KOPT-K1 (cell line): ENCODE measurements around the gene GPHN.
"Not testable (repeated sequence)": the region's sequence is repeated elsewhere in the genome, so short reads cannot be mapped to it uniquely, and the experiment has no call there.

Experiments used
- H3K27ac ChIP-seq: fragments of 200-600 bp; sonication (generic); 2 replicates; pipeline ENCODE4 v1.5.1; 2016; ENCODE audit warnings: antibody characterized with exemption, mild to moderate bottlenecking, low read depth, low read length; ENCODE audit not compliant: poor library complexity, severe bottlenecking
- H3K36me3 ChIP-seq: fragments of 200-600 bp; sonication (generic); 2 replicates; pipeline ENCODE4 v1.5.1; 2017; ENCODE audit warnings: antibody characterized with exemption, mild to moderate bottlenecking, low read length, moderate library complexity; ENCODE audit not compliant: insufficient read depth
- H3K9me3 ChIP-seq: fragments of 200-600 bp; sonication (generic); 2 replicates; pipeline ENCODE4 v1.5.1; 2017; ENCODE audit warnings: antibody characterized with exemption, low read length, mild to moderate bottlenecking; ENCODE audit not compliant: insufficient read depth, poor library complexity, severe bottlenecking

GPHN gene

GRCh38 chr14:66493750-66494149 is 14.2 kb upstream of the GPHN start:
- no peaks in the 10 kb centered on the region for H3K36me3 ChIP-seq
- no peak overlapping the region for H3K27ac ChIP-seq

GRCh38 chr14:66495218-66496098 is 12.5 kb upstream of the GPHN start:
- Histone ChIP-seq H3K9me3 (no peaks in the 10 kb centered on the region), H3K36me3 (no peaks in the 10 kb centered on the region), H3K27ac (no peak overlapping the region)

More at GRCh38 chr14:66493750-66494149, 14.2 kb upstream of the GPHN start:
- no peaks in the 10 kb centered on the region for H3K9me3 ChIP-seq

- Histone ChIP-seq H3K36me3 (no peaks in the 10 kb centered on the region), H3K27ac (no peak overlapping the region)
Measured at GRCh38 chr14:66496188-66496807, 11.6 kb upstream of the GPHN start.

GRCh38 chr14:66496911-66497310 is 11.0 kb upstream of the GPHN start:
- Histone ChIP-seq H3K27ac (no peak overlapping the region), H3K9me3 (no peaks in the 10 kb centered on the region), H3K36me3 (no peaks in the 10 kb centered on the region)

More at GRCh38 chr14:66496188-66496807, 11.6 kb upstream of the GPHN start:
- no peaks in the 10 kb centered on the region for H3K9me3 ChIP-seq

- H3K9me3 ChIP-seq = no peaks in the 10 kb centered on the region
- H3K36me3 ChIP-seq = no peaks in the 10 kb centered on the region
- no peak overlapping the region for H3K27ac ChIP-seq
Measured at GRCh38 chr14:66498311-66498710, 9.6 kb upstream of the GPHN start.

- Histone ChIP-seq H3K9me3 (no peaks in the 10 kb centered on the region), H3K36me3 (no peaks in the 10 kb centered on the region)
Measured at GRCh38 chr14:66501592-66501991, 6.4 kb upstream of the GPHN start.

GRCh38 chr14:66502836-66503235 is 5.1 kb upstream of the GPHN start:
- not testable (repeated sequence) for H3K9me3 ChIP-seq, H3K36me3 ChIP-seq

More at GRCh38 chr14:66501592-66501991, 6.4 kb upstream of the GPHN start:
- no peak overlapping the region for H3K27ac ChIP-seq

GRCh38 chr14:66503532-66503931 is 4.4 kb upstream of the GPHN start:
- Histone ChIP-seq H3K9me3 (peaks cover 12% of the 10 kb centered on the region), H3K27ac (no peak overlapping the region), H3K36me3 (no peaks in the 10 kb centered on the region)

More at GRCh38 chr14:66502836-66503235, 5.1 kb upstream of the GPHN start:
- H3K27ac ChIP-seq = not testable (repeated sequence)

- H3K9me3 ChIP-seq = peaks cover 22% of the 10 kb centered on the region
- H3K27ac ChIP-seq = no peak overlapping the region
- no peaks in the 10 kb centered on the region for H3K36me3 ChIP-seq
Measured at GRCh38 chr14:66507181-66507721, 696 bp upstream of the GPHN start.

- peaks cover 22% of the 10 kb centered on the region for H3K9me3 ChIP-seq
- no peaks in the 10 kb centered on the region for H3K36me3 ChIP-seq
- H3K27ac ChIP-seq = no peak overlapping the region
Measured at GRCh38 chr14:66508547-66508845, 549 bp downstream of the GPHN start.

- Histone ChIP-seq H3K36me3 (no peaks in the 10 kb centered on the region), H3K9me3 (peaks cover 22% of the 10 kb centered on the region), H3K27ac (no peak overlapping the region)
Measured at GRCh38 chr14:66508846-66509621, 1.1 kb downstream of the GPHN start.

GRCh38 chr14:66509874-66510273 is 1.9 kb downstream of the GPHN start:
- Histone ChIP-seq H3K36me3 (no peaks in the 10 kb centered on the region), H3K27ac (no peak overlapping the region)

GRCh38 chr14:66511849-66512248 is 3.9 kb downstream of the GPHN start:
- H3K9me3 ChIP-seq = peaks cover 22% of the 10 kb centered on the region
- no peaks in the 10 kb centered on the region for H3K36me3 ChIP-seq
- H3K27ac ChIP-seq = no peak overlapping the region

More at GRCh38 chr14:66509874-66510273, 1.9 kb downstream of the GPHN start:
- H3K9me3 ChIP-seq = peaks cover 22% of the 10 kb centered on the region

- peaks cover 3% of the 10 kb centered on the region for H3K9me3 ChIP-seq
- no peak overlapping the region for H3K27ac ChIP-seq
- H3K36me3 ChIP-seq = no peaks in the 10 kb centered on the region
Measured at GRCh38 chr14:66514213-66514612, 6.3 kb downstream of the GPHN start.

GRCh38 chr14:66530526-66530925 is 22.6 kb downstream of the GPHN start:
- Histone ChIP-seq H3K27ac (no peak overlapping the region), H3K9me3 (no peaks in the 10 kb centered on the region), H3K36me3 (no peaks in the 10 kb centered on the region)
